Brain microvascular endothelial cell (primary cell): ENCODE measurements around the gene OTUD3.

Experiments
- DNase-seq: peaks from one replicate; pipeline ENCODE4 v3.0.0-alpha.2; 2020
- H3K27ac ChIP-seq: fragments of 250-450 bp; sonication (Bioruptor Pico); 2 replicates; pipeline ENCODE4 v1.5.1; 2020; ENCODE audit warnings: mild to moderate bottlenecking, moderate library complexity
- H3K27me3 ChIP-seq: fragments of 250-450 bp; sonication (Bioruptor Pico); replicated peaks from 2 replicates; pipeline ENCODE4 v1.5.1; 2020; ENCODE audit warnings: mild to moderate bottlenecking
- H3K36me3 ChIP-seq: fragments of 250-450 bp; sonication (Bioruptor Pico); replicated peaks from 2 replicates; pipeline ENCODE4 v1.5.1; 2020; ENCODE audit warnings: mild to moderate bottlenecking
- H3K4me3 ChIP-seq: 2 replicates; pipeline ENCODE4 v1.5.1; 2011; ENCODE audit warnings: low read depth, mild to moderate bottlenecking, control low read depth, low read length, moderate library complexity
- CTCF ChIP-seq: IDR thresholded peaks from 2 replicates; pipeline ENCODE4 v1.5.1; 2011; ENCODE audit warnings: low read depth, mild to moderate bottlenecking, moderate library complexity, low read length, control low read depth, inconsistent platforms; ENCODE audit errors: missing control alignments
- in situ Hi-C: cut with HindIII; loops from 2 replicates; pipeline ENCODE4 v1.10.0; 2017; ENCODE audit warnings: low sequenced_read_pairs, low pct_ligation_motif_present

Gene OTUD3

GRCh38 chr1:19909971-19910370, 27.8 kb downstream of the OTUD3 start:
- TF ChIP-seq CTCF, result no peak
- Histone ChIP-seq H3K27ac (no peak overlapping the region), H3K27me3 (no peaks in the 10 kb centered on the region), H3K4me3 (no peak overlapping the region), H3K36me3 (peaks cover 63% of the 10 kb centered on the region)
- DNase-seq, result no peak
- in situ Hi-C loops, result no loop called here

- Histone ChIP-seq H3K36me3 (peaks cover 63% of the 10 kb centered on the region), H3K27me3 (no peaks in the 10 kb centered on the region), H3K4me3 (no peak overlapping the region), H3K27ac (no peak overlapping the region)
- no peak for DNase-seq
- TF ChIP-seq CTCF, result no peak
- in situ Hi-C loops, result no loop called here
These were observed 28.5 kb downstream of the OTUD3 start for GRCh38 chr1:19910650-19911049.

GRCh38 chr1:19918057-19918456, 35.9 kb downstream of the OTUD3 start:
- peaks cover 14% of the 10 kb centered on the region for H3K36me3 ChIP-seq
- in situ Hi-C loops, result no loop called here
- H3K4me3 ChIP-seq, result no peak overlapping the region
- H3K27ac ChIP-seq, result no peak overlapping the region
- TF ChIP-seq CTCF, result peak; percentile 95
- no peaks in the 10 kb centered on the region for H3K27me3 ChIP-seq
- DNase-seq, result peak; percentile 58

- in situ Hi-C loops, result no loop called here
- Histone ChIP-seq H3K36me3 (no peaks in the 10 kb centered on the region), H3K27ac (no peak overlapping the region), H3K27me3 (no peaks in the 10 kb centered on the region), H3K4me3 (no peak overlapping the region)
- no peak for TF ChIP-seq CTCF
- no peak for DNase-seq
These were observed 38.0 kb downstream of the OTUD3 start for GRCh38 chr1:19920132-19920710.

- TF ChIP-seq CTCF, result no peak
- DNase-seq, result no peak
- in situ Hi-C loops, result no loop called here
These were observed 39.1 kb downstream of the OTUD3 start for GRCh38 chr1:19921310-19921709.

More at GRCh38 chr1:19921310-19921709, 39.1 kb downstream of the OTUD3 start:
- Histone ChIP-seq H3K4me3 (no peak overlapping the region), H3K36me3 (no peaks in the 10 kb centered on the region), H3K27ac (no peak overlapping the region), H3K27me3 (no peaks in the 10 kb centered on the region)
